ENCODE data around the gene TBC1D10A.

The TBC1D10A gene

GRCh38 chr22:30347255-30347892, 20.6 kb upstream of the TBC1D10A start:
- Histone ChIP-seq H3K27ac (replicated peaks) (no peak overlapping the region), H3K4me3 (replicated peaks; ENCODE audit: insufficient read depth, low read length) (no peak overlapping the region), H3K27me3 (ENCODE audit: insufficient read depth, poor library complexity, severe bottlenecking) (no peaks in the 10 kb centered on the region)
- DNase-seq (ENCODE audit: low read depth in 1 of 2, low spot score in 1 of 2), result no peak
- TF ChIP-seq POLR2AphosphoS5 (IDR thresholded peaks at IDR 0.05; ENCODE audit: low read depth), result no peak
- TF ChIP-seq GABPA (IDR thresholded peaks at IDR 0.05; ENCODE audit: low read depth), result no peak
- TF ChIP-seq, protein P1, sequence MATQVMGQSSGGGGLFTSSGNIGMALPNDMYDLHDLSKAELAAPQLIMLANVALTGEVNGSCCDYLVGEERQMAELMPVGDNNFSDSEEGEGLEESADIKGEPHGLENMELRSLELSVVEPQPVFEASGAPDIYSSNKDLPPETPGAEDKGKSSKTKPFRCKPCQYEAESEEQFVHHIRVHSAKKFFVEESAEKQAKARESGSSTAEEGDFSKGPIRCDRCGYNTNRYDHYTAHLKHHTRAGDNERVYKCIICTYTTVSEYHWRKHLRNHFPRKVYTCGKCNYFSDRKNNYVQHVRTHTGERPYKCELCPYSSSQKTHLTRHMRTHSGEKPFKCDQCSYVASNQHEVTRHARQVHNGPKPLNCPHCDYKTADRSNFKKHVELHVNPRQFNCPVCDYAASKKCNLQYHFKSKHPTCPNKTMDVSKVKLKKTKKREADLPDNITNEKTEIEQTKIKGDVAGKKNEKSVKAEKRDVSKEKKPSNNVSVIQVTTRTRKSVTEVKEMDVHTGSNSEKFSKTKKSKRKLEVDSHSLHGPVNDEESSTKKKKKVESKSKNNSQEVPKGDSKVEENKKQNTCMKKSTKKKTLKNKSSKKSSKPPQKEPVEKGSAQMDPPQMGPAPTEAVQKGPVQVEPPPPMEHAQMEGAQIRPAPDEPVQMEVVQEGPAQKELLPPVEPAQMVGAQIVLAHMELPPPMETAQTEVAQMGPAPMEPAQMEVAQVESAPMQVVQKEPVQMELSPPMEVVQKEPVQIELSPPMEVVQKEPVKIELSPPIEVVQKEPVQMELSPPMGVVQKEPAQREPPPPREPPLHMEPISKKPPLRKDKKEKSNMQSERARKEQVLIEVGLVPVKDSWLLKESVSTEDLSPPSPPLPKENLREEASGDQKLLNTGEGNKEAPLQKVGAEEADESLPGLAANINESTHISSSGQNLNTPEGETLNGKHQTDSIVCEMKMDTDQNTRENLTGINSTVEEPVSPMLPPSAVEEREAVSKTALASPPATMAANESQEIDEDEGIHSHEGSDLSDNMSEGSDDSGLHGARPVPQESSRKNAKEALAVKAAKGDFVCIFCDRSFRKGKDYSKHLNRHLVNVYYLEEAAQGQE (IDR thresholded peaks at IDR 0.05; ENCODE audit: insufficient replicate concordance, low read depth), result no peak
- TF ChIP-seq, protein P2, sequence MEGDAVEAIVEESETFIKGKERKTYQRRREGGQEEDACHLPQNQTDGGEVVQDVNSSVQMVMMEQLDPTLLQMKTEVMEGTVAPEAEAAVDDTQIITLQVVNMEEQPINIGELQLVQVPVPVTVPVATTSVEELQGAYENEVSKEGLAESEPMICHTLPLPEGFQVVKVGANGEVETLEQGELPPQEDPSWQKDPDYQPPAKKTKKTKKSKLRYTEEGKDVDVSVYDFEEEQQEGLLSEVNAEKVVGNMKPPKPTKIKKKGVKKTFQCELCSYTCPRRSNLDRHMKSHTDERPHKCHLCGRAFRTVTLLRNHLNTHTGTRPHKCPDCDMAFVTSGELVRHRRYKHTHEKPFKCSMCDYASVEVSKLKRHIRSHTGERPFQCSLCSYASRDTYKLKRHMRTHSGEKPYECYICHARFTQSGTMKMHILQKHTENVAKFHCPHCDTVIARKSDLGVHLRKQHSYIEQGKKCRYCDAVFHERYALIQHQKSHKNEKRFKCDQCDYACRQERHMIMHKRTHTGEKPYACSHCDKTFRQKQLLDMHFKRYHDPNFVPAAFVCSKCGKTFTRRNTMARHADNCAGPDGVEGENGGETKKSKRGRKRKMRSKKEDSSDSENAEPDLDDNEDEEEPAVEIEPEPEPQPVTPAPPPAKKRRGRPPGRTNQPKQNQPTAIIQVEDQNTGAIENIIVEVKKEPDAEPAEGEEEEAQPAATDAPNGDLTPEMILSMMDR (IDR thresholded peaks at IDR 0.05; ENCODE audit: insufficient read depth, low read length), result no peak
- TF ChIP-seq SPI1 (IDR thresholded peaks at IDR 0.05; ENCODE audit: borderline replicate concordance, low read depth), result no peak

GRCh38 chr22:30344447-30345200, 17.9 kb upstream of the TBC1D10A start:
- no peak overlapping the region for H3K4me3 ChIP-seq (replicated peaks; ENCODE audit: insufficient read depth, low read length)
- H3K27ac ChIP-seq (replicated peaks), result no peak overlapping the region
- no peak for DNase-seq (ENCODE audit: low read depth in 1 of 2, low spot score in 1 of 2)
- no peak for TF ChIP-seq SPI1 (IDR thresholded peaks at IDR 0.05; ENCODE audit: borderline replicate concordance, low read depth)
- TF ChIP-seq, protein P1 (IDR thresholded peaks at IDR 0.05; ENCODE audit: insufficient replicate concordance, low read depth), result no peak
- TF ChIP-seq, protein P2 (IDR thresholded peaks at IDR 0.05; ENCODE audit: insufficient read depth, low read length), result no peak
- TF ChIP-seq GABPA (IDR thresholded peaks at IDR 0.05; ENCODE audit: low read depth), result no peak
- TF ChIP-seq POLR2AphosphoS5 (IDR thresholded peaks at IDR 0.05; ENCODE audit: low read depth), result no peak
- no peaks in the 10 kb centered on the region for H3K27me3 ChIP-seq (ENCODE audit: insufficient read depth, poor library complexity, severe bottlenecking)

GRCh38 chr22:30340911-30341685, 14.4 kb upstream of the TBC1D10A start:
- Histone ChIP-seq H3K27ac (replicated peaks) (no peak overlapping the region), H3K27me3 (ENCODE audit: insufficient read depth, poor library complexity, severe bottlenecking) (no peaks in the 10 kb centered on the region), H3K4me3 (replicated peaks; ENCODE audit: insufficient read depth, low read length) (no peak overlapping the region)
- DNase-seq (ENCODE audit: low read depth in 1 of 2, low spot score in 1 of 2), result no peak
- no peak for TF ChIP-seq POLR2AphosphoS5 (IDR thresholded peaks at IDR 0.05; ENCODE audit: low read depth)
- no peak for TF ChIP-seq SPI1 (IDR thresholded peaks at IDR 0.05; ENCODE audit: borderline replicate concordance, low read depth)
- TF ChIP-seq, protein P1 (IDR thresholded peaks at IDR 0.05; ENCODE audit: insufficient replicate concordance, low read depth), result no peak
- no peak for TF ChIP-seq GABPA (IDR thresholded peaks at IDR 0.05; ENCODE audit: low read depth)
- TF ChIP-seq, protein P2 (IDR thresholded peaks at IDR 0.05; ENCODE audit: insufficient read depth, low read length), result no peak
